HG02852 (cell line): Measurements from ENCODE around the gene MAFB.

Source experiments
- ATAC-seq: cut with Tn5 transposase; IDR thresholded peaks from one replicate; pipeline ENCODE4 v1.9.1; 2021; ENCODE audit warnings: mild to moderate bottlenecking, moderate library complexity; ENCODE audit not compliant: unreplicated experiment

The MAFB gene

DNA sequence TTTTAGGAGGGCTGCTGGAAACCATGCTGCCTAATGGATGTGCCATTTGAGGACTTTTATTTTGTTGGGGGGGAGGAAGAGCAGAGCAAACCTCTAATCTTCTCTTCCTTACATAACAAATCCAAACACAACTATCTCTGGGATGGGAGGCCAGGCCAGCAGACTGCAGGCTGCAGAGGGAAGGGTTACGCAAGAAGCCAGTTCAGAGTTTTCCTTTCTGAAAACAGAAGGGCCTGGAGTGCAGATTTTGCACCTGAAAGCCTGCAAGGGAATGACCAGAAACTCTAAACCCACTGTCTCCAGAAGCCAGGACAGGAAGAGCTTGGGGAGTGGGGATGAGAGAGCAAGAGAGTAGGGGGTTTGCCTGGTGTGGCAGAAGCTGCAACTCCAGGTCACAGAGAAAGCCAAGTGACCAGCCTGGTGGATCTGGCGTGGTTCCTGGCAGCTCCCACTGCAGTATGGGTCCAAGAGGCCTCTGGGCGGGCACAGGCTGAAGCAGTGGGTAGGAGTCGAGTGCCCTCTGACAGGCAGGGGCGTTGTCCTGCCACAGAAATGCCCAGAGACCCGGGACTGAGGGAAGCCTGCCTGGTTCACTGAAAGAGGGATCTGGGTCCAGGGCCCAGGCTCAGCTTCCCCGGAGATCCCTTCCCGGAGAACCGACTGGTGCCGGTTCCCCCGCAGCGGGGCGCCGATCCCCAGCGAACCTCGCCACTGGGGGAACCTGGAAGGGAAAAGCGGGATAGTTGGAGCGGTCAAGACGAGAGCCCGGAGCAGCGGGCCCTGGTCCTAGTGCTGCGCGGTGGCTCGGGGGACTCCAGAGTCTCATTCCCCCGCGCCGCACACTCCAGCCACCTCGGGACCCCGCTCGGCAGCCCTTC is 6.7 kb downstream of the MAFB start:
- ATAC-seq: no peak

DNA sequence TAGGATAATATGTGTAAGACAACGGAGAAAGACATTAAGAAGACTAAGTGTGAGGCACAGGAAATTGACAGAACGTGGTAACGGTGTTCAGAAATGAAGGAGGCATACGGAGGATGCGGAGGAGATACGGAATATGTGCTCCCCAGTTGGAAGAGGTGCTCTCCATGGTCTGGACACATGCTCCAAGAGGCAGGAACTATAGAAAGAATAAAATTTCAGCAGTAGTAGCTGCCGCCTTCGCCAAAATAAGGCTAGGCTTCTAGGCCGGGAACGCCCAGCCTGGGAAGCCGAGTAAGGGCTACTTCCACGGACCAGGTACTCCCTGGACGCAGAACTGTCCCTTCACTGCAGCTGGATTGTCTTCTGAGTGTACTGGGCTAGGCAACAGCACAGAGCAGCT is 7.4 kb downstream of the MAFB start:
- ATAC-seq: no peak

DNA sequence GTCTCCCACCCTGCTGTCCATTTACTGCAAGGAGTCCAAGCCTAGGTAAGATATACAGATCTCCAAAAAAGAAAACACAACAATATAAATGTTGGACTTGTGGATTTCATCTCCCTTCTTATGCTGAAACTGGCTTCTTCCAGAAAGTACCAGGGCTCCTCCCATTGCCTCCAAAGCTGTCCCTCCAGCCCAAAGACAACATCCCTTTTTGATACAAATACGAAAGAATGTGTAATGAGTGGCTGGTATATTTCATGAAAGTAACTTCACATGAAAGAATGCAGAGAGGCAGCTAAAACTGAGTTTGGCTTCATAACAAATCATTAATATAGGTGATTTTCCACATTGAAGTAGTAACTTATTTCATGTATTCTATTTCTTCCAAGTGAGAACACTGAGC is 7.9 kb downstream of the MAFB start:
- ATAC-seq: no peak

DNA sequence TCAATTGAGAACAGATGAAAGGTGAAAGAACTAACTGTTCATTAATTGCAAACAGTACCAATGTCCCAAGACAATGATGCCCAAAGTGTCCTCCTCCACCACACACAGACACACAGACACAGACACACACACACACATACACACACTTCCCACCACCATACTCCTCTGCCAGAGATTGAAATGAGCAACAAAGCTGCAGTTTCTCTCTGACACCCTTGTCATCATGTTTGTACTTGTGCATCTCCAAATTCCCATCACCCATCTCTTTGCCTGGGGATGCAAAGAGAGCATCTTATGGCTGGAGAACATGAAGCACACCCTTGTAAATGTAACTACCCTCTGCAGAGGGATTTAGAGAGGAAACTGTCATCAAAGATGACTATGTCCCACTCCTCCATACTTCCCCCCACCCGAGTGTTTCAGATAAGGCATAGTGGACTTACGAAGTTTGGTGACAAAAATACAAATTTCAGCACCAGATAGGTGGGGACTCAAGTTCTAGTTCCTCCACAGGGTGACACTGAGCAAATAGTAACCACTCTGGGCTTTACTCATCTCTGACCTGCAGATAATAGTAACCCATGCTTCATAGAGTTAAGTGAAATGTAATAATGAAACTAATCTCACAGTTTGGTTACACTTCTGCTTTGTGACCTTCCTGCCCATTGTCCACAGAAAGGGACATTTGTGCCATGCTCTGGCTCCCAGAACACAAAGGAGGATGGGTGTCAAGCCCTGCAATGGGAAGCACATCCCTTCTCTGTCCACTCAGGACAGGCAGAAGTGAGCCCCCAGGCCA is 8.7 kb downstream of the MAFB start:
- peak; percentile 87 for ATAC-seq

DNA sequence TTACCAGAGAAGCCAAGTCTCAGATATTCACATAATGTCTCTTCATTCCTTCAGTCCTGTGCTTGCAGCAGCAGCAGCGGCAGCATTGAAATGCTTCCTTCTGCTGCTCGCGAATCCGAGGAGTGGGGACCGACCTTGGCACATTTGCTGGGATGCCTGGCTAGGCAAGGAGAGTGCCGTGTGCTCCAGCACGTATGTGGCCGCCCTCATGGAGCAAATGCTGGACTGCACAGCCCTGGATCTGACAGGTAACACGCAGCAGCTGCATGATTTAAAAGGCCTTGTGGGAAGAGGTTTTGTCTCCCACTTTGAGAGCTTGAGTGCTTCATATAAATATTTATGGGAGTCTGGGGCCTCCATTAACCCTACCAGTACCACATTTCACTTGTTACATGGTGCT is 9.9 kb downstream of the MAFB start:
- no peak for ATAC-seq

DNA sequence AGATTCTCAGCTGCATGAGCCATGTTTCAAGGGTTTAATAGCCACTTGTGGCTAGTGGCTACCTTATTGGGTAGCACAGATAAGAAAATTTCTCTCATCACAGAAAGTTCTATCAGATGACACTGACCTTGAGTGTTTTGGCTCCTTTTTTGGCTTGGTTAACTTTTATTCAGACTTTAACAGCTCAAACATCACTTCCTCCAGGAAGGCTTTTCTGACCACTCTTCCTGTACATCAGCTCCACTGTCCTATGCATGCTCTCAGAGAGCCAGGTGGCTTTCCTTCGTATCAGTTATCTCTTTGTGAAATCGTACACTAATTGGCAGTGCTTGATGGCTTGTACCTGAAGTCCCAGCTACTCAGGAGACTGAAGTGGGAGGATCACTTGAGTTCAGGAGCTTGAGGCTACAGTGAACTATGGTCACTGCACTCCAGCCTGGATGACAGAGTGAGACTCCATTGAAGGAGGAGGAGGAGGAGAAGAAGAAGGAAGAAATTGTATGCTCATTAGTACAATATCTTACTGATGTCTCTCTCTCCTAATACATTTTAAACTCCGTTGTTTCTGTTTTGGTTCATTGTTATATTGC is 10.7 kb downstream of the MAFB start:
- no peak for ATAC-seq

DNA sequence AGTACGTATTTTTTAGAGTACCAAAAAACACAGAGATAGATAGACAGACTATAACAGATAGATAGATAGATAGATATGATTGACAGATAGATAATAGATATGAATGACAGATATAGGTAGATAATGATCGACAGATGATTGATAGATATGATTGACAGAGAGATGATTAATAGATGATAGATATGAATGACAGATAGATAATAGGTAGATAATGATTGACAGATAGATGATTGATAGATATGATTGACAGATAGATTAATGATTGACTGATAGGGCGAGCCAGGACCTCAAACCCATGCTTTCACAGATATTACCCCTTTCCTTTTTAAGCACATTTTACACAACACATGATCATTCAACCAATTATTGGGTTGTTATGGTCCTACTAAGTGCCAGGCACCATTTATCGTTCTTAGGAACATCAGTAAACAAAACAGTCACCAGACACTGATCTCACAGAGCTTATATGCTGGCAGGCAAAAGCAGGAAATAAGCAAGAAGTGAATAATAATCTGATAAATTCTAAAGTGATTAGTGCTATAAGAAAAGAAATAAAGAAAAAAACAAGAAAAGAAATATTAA is 11.6 kb downstream of the MAFB start:
- no peak for ATAC-seq

DNA sequence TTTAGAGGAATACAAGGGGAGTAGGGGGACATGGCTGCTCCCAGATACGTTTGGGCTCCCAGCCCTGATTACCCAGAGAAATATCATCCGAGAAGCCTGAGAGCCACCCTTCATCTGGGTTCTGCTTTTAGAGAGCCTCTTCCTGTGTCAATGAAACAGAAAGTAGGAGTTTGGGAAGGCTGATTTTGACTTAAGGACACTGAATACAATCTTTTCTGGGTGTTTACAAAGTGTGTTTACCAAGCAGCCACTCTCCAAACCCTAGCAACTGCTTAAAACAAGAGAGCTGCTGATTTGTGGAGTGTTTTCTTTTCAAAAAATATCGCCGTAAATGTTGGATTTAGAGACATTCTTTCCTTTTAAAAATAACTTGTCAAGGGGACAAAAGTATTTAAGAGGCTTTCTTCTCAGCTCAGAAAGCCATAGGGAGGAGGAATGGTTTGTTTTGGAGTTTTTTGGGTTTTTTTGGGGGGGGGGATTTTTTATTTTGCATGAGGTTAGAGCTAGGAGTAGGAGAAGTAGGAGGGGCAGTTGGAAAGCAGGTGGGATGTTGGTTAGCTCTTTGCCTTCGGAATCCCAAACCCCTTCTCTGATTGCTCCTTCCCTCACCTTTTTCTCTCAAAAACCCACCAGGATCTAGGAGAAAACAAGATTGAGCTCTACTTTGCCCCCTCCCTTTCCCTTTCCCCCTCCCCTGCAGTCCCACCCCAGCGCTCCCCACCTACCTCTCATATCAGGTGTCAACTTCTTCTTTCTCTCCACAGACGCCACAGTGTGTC is 12.4 kb downstream of the MAFB start:
- ATAC-seq: no peak

DNA sequence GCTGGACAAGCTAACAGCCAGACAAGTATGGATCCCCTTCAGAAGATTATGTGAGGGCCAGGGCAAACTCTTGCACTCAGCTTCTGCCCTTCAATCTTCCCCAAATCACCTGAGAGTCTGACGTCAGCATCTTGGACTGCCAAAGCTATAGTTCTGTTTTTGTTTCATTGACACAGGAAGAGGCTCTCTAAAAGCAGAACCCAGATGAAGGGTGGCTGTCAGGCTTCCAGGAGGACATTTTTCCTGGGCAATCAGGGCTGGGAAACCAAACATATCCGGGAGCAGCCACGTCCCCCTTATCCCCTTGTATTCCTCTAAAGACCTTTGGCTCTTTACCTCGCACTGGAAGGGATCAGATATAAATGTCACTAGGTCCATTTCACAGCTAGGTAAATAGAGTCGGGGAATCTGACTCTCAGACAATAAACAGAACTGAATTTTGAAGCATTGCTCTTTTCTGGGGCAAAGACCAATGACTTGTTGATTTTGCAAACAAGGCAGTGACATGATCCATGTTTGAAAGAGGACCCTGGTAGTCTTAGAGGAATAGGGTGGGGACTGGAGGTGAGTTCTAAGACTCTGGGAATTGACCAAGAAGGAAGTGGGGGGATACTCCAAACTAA is 13.3 kb downstream of the MAFB start:
- no peak for ATAC-seq

DNA sequence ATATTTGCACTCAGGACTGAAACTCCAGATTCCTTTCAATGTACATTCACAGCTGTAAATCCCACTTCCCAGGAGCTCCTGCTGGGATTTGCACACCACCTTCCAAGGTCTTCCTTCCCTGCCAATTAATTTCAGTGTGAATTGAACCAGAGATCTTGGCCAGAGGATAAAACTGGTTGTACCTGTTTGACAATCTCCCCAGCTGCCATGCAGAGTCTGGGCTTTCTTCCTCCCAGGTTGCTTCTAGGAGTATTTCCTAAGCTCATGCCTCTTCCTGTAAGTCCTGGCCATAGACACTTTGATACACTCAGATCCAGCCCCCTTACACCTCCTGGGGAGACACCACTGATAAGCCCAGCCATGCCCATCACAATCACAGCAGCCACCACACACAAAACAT is 15.6 kb downstream of the MAFB start:
- no peak for ATAC-seq

DNA sequence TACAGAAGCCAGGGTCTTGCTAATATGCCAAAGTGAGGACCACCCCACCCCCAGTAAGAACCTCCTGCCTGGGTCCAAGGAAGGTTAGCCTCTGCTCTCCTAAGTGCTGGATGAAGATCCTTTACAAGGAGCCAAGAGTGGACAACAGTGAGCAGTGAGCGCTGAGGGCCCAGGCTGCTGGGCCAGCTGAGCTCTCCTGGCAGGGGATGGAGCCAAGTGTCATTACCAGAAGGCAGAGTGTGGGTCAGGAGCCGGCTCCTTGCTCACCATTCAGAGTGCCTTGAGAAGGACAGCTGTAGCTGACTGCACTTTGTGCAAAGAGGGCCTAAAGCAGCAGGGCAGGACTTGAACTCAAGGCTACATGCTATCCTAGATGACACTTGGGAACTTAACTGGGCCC is 16.9 kb downstream of the MAFB start:
- ATAC-seq: no peak

DNA sequence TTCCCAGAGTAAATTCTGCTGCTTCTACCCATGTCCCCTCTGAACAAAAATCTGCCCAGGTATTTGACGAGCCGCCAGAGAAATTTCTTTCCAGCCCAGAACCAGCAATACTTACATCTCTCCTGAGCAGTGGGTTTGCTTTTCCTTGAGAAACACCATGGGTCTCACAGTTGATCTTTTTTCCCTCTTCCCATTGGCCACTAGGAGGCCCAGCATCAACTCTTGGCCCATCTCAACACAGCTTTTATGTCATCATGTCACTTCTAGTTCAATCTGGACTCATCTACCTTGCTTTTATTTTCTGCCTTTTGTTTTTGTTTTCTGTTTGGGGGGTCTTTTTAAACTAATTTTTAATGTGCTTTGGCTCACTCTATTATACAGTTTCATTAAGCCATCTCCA is 18.8 kb downstream of the MAFB start:
- no peak for ATAC-seq

DNA sequence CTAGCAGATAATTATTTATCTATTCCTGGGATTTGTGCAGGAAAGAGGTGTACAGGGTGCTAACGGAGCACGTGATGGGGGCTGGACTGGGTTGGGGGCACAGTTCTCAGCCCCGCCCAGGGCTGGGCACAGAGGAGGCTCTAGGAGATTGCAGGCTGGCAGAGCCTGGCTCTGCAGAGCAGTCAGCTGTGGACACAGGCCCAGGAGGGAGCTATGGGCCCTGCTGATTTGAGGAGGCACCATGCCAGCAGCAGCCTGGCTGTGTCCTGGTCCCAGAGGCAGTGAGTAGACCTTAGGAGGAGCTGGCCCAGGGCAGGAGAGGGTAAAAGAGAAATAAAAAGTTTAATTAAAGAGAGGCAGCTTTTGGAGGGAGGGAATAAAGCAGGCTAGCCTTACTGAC is 19.3 kb downstream of the MAFB start:
- no peak for ATAC-seq

DNA sequence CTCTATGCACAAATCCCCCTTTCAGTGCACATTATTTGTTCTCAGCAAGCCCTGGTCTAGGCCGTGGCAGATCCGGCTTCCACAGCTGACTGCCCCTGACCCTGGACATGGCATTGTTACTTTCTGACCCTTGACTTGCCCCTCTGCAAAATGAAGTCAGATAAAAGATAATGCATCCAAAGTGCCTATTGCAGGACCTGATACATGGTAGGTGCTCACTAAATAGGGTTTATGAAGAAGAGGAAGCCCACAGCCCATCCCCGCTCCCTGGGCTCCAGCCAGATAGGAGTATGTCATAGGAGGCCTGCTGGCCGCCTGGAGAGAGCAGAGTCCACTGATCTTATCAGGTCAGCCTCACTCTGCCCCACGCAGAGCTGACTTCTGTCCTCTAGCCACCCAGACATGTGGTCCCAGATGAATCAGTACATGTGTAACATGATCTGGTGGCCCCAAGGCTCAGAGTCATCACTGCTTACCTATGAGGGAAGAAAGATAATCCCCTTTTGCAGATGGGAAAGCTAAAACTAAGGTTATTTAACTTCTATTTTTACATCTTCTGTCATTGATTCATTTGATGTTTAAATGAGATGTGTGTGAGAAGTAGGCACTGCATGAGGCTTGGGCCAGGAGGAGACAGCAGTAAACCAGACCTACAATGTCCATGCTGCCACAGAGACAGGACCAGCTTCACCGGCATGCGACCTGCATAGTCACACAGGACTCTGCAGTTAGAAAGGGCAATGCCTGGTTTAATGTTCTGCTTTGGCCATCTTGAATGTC is 20.4 kb downstream of the MAFB start:
- no peak for ATAC-seq

DNA sequence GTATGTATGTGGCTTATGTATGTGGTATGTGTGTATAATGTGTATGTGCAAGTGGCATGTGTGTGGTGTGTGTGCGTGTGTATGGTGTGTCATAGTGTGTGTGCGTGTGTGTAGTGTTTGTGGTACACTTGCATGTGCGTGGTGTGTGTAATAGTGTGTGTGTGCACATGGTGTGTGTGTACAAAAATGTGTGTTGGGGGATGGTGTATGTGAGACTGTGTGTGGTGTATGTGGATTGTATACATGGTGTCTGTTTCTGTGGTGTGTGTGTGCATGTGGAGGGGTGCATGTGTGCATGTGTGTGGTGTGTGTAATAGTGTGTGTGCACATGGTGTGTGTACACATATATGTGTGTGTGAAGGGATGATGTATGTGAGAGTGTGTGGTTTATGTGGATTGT is 21.5 kb downstream of the MAFB start:
- ATAC-seq: no peak

DNA sequence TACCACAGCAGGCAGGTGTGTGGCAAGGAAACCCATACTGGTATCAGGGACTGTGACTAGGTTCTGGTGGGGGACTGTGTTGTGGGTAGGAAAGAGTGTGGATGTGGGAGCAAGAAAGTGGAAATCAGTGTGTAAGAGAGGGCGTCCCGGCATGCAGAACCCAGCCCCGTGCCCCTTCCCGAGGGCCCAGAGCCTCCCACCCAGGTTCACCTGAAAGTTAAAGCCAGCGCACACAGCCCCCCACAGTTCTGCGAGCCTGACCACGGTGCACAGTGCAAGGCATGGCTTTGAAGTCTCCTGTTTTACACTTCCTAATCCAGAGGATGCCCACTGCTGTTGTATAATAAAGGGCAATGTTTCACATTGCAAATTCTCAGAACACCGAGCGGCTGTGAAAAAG is 22.7 kb downstream of the MAFB start:
- ATAC-seq: no peak

DNA sequence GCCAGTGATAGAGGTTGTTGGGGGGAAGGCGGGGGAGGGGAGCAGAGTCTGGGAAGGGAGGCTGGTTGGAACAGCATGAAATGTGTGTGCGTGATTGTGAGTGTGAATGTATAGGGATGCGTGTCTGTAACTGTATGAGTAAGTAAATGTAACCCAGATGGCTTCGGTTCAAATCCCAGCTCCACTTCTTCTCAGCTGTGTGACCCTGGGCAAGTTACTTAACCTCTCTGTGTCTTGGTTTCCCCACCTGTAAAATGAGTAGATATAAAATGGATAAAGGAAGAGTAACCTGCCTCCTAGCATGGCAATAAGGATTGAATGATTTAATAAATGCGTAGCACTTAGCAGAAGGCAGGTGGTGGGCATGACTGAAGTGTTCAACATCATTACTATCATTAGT is 24.1 kb downstream of the MAFB start:
- no peak for ATAC-seq

DNA sequence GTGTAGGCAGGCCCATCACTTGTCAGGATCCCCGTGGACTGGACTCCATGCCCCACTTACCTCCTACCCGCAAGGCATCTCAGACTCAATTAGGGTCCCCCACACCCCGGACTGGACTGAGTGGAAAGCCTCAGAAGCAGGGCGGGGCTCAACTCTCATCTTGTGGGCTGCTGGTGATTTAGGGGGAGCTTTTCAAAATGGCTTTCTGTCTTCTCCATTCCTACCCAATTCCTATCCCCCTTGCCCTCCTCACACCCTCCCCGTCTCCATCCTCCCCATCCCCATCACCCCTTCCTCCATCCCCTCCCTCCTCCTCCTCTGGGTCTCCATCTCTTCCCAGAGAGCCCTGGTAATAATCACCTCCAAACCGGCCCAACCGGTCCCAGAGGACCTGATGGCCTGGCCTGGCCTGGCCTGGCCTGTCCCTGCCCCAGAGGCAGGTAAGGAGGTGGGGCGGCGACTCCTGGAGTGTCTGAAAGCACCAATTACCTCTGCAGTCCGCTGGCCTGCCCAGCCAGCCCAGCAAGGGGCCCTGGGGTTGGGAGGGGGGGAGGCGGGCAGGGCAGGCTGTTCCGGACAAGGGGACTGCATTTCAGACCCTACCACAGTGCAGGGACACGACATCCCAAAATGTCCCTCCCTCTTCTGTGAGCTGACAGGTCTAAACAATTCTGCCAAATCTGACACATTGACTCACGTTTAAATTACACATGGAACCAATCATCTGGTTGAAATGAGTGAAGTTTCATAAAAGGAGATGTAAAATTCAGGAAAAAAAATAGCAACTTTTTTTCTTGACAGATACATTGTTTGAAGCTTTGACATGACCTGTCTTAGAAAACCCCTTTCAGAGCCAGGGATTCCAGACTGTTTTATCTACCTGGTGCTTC is 24.8 kb downstream of the MAFB start:
- ATAC-seq: no peak
